ENCODE data around the gene APMAP.
"Not testable (repeated sequence)": the region's sequence is repeated elsewhere in the genome, so short reads cannot be mapped to it uniquely, and the experiment has no call there.

APMAP gene

GRCh38 chr20:24950128-24950835 is 42.3 kb downstream of the APMAP start:
- TF ChIP-seq ZFX (IDR thresholded peaks at IDR 0.05; ENCODE audit: borderline replicate concordance) (no peak), CTCF (IDR thresholded peaks at IDR 0.05) (no peak)
- H3K27ac ChIP-seq = no peak overlapping the region

- no peak overlapping the region for H3K27ac ChIP-seq
- TF ChIP-seq CTCF (IDR thresholded peaks at IDR 0.05) (no peak), ZFX (IDR thresholded peaks at IDR 0.05; ENCODE audit: borderline replicate concordance) (no peak)
These were observed 42.8 kb downstream of the APMAP start for GRCh38 chr20:24949756-24950127.

DNA sequence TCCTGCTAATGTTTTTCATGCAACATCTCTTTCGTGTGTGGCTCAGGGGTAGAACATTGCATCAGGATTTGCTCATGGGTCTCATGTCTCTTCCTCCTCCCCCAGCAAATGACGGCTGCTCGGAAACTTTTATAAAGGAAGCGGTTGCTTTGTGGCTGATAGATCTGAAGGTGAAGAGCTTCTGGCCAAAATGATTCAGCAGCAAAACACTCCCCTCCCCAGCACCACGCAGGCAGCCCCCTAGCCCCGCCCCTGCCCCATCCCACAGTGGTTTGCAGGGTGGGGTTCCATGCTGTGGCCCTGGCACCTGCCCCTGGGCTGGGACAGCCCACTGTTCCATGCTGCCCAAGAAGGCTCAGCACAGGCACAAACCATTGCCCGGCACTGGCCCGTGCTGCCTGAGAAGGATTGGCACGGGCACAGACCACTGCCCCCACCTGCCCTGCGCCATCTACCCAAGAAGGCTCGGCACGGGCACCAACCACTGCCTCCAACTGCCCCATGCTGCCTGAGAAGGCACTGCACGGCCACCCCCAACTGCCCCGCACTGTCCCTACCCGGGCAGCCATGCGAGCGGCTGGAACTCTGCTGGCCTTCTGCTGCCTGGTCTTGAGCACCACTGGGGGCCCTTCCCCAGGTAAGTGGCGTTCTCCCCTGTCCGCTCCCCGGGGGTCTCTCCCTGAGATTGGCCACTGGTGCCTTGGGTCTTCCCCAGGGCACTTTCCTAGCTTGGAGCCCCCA is 43.4 kb downstream of the APMAP start, which contains the start of gene CST7:
Gene CST7, plus strand, starts transcription at position 331 of the 741 bp plus-strand sequence. Its CDS starts 237 bp downstream, at position 568.
- TF ChIP-seq ZFX (IDR thresholded peaks at IDR 0.05; ENCODE audit: borderline replicate concordance) = no peak
- no peak for TF ChIP-seq CTCF (IDR thresholded peaks at IDR 0.05)
- H3K27ac ChIP-seq = no peak within 1 kb of the TSS

DNA sequence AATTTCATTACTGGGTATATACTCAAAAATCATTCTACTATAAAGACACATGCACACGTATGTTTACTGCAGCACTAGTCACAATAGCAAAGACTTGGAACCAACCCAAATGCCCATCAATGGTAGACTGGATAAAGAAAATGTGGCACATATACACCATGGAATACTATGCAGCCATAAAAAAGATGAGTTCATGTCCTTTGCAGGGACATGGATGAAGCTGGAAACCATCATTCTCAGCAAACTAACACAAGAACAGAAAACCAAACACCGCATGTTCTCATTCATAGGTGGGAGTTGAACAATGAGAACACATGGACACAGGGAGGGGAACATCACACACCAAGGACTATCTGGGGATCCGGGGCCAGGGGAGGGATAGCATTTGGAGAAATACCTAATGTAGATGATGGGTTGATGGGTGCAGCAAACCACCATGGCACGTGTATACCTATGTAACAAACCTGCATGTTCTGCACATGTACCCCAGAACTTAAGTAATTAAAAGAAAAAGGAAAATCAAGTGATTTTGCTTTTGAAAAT is 44.1 kb downstream of the APMAP start:
- H3K27ac ChIP-seq = not testable (repeated sequence)

DNA sequence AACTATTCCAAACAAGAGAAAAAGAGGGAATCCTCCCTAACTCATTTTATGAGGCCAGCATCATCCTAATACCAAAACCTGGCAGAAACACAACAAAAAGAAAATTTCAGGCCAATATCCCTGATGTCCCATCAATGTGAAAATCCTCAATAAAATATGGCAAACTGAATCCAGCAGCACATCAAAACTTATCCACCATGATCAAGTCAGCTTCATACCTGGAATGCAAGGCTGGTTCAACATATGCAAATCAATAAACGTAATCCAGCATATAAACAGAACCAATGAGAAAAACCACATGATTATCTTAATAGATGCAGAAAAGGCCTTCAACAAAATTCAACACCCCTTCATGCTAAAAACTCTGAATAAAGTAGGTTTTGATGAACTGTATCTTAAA is 46.2 kb downstream of the APMAP start:
- not testable (repeated sequence) for H3K27ac ChIP-seq

- no peak for TF ChIP-seq ZFX (IDR thresholded peaks at IDR 0.05; ENCODE audit: borderline replicate concordance)
- TF ChIP-seq CTCF (IDR thresholded peaks at IDR 0.05) = no peak
- no peak overlapping the region for H3K27ac ChIP-seq
These were observed 48.8 kb downstream of the APMAP start for GRCh38 chr20:24943731-24944130.

DNA sequence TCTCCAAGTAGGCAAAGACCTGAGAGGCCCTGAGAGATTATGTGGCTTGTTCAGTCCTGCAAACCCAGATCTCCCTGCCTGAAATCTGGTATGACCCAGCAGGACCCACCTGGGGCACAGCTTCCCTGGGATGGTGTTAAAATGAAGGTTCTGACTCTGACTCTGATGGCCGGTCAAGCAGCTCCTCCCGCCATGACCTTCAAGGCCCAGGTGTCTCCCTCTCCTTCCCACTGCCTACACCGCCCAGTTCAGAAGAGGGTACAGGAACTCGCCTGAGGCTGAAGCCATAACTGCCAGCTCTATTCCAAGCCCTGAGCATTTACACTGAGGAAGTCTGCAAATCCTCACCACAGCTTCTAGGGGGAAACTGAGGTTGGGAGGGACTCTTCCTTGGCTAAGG is 49.4 kb downstream of the APMAP start:
- TF ChIP-seq CTCF (IDR thresholded peaks at IDR 0.05) (no peak), ZFX (IDR thresholded peaks at IDR 0.05; ENCODE audit: borderline replicate concordance) (no peak)
- H3K27ac ChIP-seq = no peak overlapping the region

DNA sequence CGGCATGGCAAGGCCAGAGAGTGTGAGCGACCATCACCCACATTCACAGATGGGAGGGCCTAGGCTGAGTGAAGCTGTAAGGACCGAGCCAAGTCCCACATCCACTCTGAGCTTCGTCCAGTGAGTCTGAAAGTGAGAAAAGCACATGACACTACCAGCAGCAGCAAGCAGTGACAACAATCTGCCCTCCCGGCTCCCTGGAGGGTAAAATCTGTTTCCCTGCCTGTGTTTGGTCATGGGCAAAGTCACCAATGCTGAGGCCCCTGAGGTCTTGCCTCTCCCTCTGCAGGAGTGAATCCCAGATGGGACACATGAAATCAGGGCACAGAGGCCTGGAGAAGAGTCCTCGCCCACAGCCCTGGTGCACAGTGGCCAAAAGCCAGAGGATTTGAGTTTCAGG is 49.9 kb downstream of the APMAP start:
- no peak overlapping the region for H3K27ac ChIP-seq
- TF ChIP-seq ZFX (IDR thresholded peaks at IDR 0.05; ENCODE audit: borderline replicate concordance) = no peak
- no peak for TF ChIP-seq CTCF (IDR thresholded peaks at IDR 0.05)

Data from 22Rv1 (cell line).